Endothelial cell of umbilical vein (primary cell): ENCODE data around the gene PIK3CB. TPM values are rescaled to one million over a fixed set of nuclear protein-coding genes. Genes with fewer than 3 reads are reported as not detected.

Experiments used
- BruUV-seq: library from RNA; stranded (reverse); fragments of 400-500 nt; replicated peaks from 2 replicates; lab custom pipeline; 2021; lab: Mats Ljungman, UMichigan
- CTCF ChIA-PET: fragments of 300-600, 350-600 bp; sonication (Branson Sonifier 250); formaldehyde crosslinking; loops from one replicate; lab custom pipeline; 2021; ENCODE audit warnings: antibody characterized with exemption, inconsistent platforms; lab: Charles Lee
- POLR2A ChIA-PET: fragments of 300-600, 350-600 bp; sonication (Branson Sonifier 250); formaldehyde crosslinking; loops from one replicate; lab custom pipeline; 2021; ENCODE audit warnings: antibody characterized with exemption, inconsistent platforms; lab: Charles Lee
- DNase-seq: peaks from one replicate; pipeline ENCODE4 v3.0.0-alpha.2; 2011; ENCODE audit warnings: low read depth, low spot score
- FAIRE-seq: peaks from 2 replicates; lab custom pipeline; 2011; peaks lifted over from hg19 to GRCh38; lab: Jason Lieb, UNC
- H2AFZ ChIP-seq: 2 replicates; pipeline ENCODE4 v1.6.0; 2012; ENCODE audit warnings: low read depth, low read length, control low read depth, inconsistent platforms
- H3K27ac ChIP-seq: 2 replicates; pipeline ENCODE4 v1.5.1; 2011; ENCODE audit warnings: low read depth, mild to moderate bottlenecking, control low read depth, low read length, moderate library complexity; ENCODE audit not compliant: insufficient read depth
- H3K27me3 ChIP-seq, 2 experiments: 2 replicates each; pipeline versions ENCODE4 v1.6.0 to v1.6.1; 2011; ENCODE audit warnings: low read length in 2 of 2, mixed read lengths in 1 of 2; ENCODE audit not compliant: control insufficient read depth in 2 of 2, insufficient read depth in 2 of 2
- H3K36me3 ChIP-seq, 2 experiments: 2 replicates in 1 of 2; 3 replicates in 1 of 2; pipeline ENCODE4 v1.5.1; 2011; ENCODE audit warnings: low read length in 2 of 2, mild to moderate bottlenecking in 1 of 2, moderate library complexity in 1 of 2; ENCODE audit not compliant: control insufficient read depth in 2 of 2, insufficient read depth in 2 of 2; ENCODE audit errors: extremely low read depth in 1 of 2
- H3K4me1 ChIP-seq: 3 replicates; pipeline ENCODE4 v1.5.1; 2011; ENCODE audit warnings: mild to moderate bottlenecking, low read length; ENCODE audit not compliant: control insufficient read depth, insufficient read depth; ENCODE audit errors: extremely low read depth
- H3K4me2 ChIP-seq: 2 replicates; pipeline ENCODE4 v1.6.1; 2011; ENCODE audit warnings: low read length, control low read depth, mixed read lengths; ENCODE audit not compliant: insufficient read depth
- H3K4me3 ChIP-seq, 3 experiments: fragments of 200-600 bp in 1 of 3; sonication (generic), shearing (Covaris generic) in 1 of 3; replicated peaks in 1 of 3; 2 replicates each; pipeline ENCODE4 v1.5.1; 2011 to 2016; ENCODE audit warnings: control low read depth in 3 of 3, low read length in 3 of 3, mild to moderate bottlenecking in 2 of 3, inconsistent platforms in 1 of 3, low read depth in 1 of 3, moderate library complexity in 1 of 3; ENCODE audit not compliant: insufficient read depth in 1 of 3
- H3K79me2 ChIP-seq: 2 replicates; pipeline ENCODE4 v1.6.0; 2012; ENCODE audit warnings: low read length, inconsistent platforms; ENCODE audit not compliant: control insufficient read depth, insufficient read depth
- H3K9ac ChIP-seq: replicated peaks from 2 replicates; pipeline ENCODE3; 2011; ENCODE audit warnings: low read length, control low read depth; ENCODE audit not compliant: insufficient read depth; ENCODE audit errors: extremely low read depth
- H3K9me1 ChIP-seq: replicated peaks from 3 replicates; pipeline ENCODE4 v1.6.0; 2011; ENCODE audit warnings: mild to moderate bottlenecking, low read length; ENCODE audit not compliant: control insufficient read depth, insufficient read depth; ENCODE audit errors: extremely low read depth
- H3K9me3 ChIP-seq: replicated peaks from 2 replicates; pipeline ENCODE4 v1.5.1; 2012; ENCODE audit warnings: low read length, inconsistent platforms; ENCODE audit not compliant: control insufficient read depth, insufficient read depth
- H4K20me1 ChIP-seq: replicated peaks from 2 replicates; pipeline ENCODE3; 2011; ENCODE audit warnings: mild to moderate bottlenecking, low read length; ENCODE audit not compliant: control insufficient read depth, insufficient read depth; ENCODE audit errors: extremely low read depth
- EZH2 ChIP-seq: IDR thresholded peaks from 2 replicates; pipeline ENCODE4 v1.6.1; 2012; ENCODE audit warnings: borderline replicate concordance, low read depth, mild to moderate bottlenecking, moderate library complexity, low read length, inconsistent platforms; ENCODE audit not compliant: severe bottlenecking
- FOS ChIP-seq: IDR thresholded peaks from 2 replicates; pipeline ENCODE4 v1.6.1; 2011; ENCODE audit warnings: mild to moderate bottlenecking, low read length, moderate library complexity, borderline replicate concordance; ENCODE audit not compliant: insufficient read depth
- GATA2 ChIP-seq: IDR thresholded peaks from 2 replicates; pipeline ENCODE4 v1.7.0; 2011; ENCODE audit warnings: low read depth, mild to moderate bottlenecking, moderate library complexity, mixed read lengths, low read length; ENCODE audit not compliant: insufficient read length, insufficient read depth
- JUN ChIP-seq: IDR thresholded peaks from 2 replicates; pipeline ENCODE4 v1.6.1; 2011; ENCODE audit warnings: borderline replicate concordance, low read depth; ENCODE audit not compliant: insufficient read length, insufficient read depth
- MYC ChIP-seq: IDR thresholded peaks from one replicate; pipeline ENCODE4 v1.6.1; 2011; ENCODE audit warnings: mild to moderate bottlenecking, low read depth, low read length
- POLR2A ChIP-seq: IDR thresholded peaks from 2 replicates; pipeline ENCODE4 v1.6.1; 2012; ENCODE audit warnings: low read depth, mild to moderate bottlenecking, control low read depth, low read length
- POLR2AphosphoS5 ChIP-seq: IDR thresholded peaks from 2 replicates; pipeline ENCODE4 v1.6.1; 2012; ENCODE audit warnings: low read depth, mild to moderate bottlenecking, control low read depth, low read length, moderate library complexity; ENCODE audit not compliant: insufficient read depth
- dilution Hi-C: fragments of 300-500 bp; cut with MboI; formaldehyde crosslinking; loops from one replicate; pipeline ENCODE4 v1.15.0; 2019; ENCODE audit warnings: low sequenced_read_pairs; ENCODE audit not compliant: extremely low pct_ligation_motif_present
- intact Hi-C: fragments of 100-400 bp; cut with micrococcal nuclease; formaldehyde crosslinking; loops from one replicate; pipeline ENCODE4 v1.10.0; 2022
- polyA plus RNA-seq, 4 experiments: library from polyadenylated mRNA; depleted of rRNA in 3 of 4; stranded (reverse) in 3 of 4; unstranded in 1 of 4; fragments of >200 nt; gene quantifications; 2 replicates each; pipeline versions ENCODE4 v1.2.1 to v1.2.3, GENCODE V29; 2011 to 2012; ENCODE audit warnings: missing spikeins in 1 of 4
- total RNA-seq: library from RNA; stranded (reverse); gene quantifications from 2 replicates; pipeline ENCODE4 v1.2.3, GENCODE V29; 2021
- TF ChIP-seq, protein P1 (sequence below), 2 donors: IDR thresholded peaks; 1 replicate in 1 of 2; 2 replicates in 1 of 2; pipeline ENCODE4 v1.5.1; 2011; ENCODE audit warnings: low read length in 2 of 2, mild to moderate bottlenecking in 2 of 2, moderate library complexity in 2 of 2, control low read depth in 1 of 2, inconsistent platforms in 1 of 2, low read depth in 1 of 2; ENCODE audit not compliant: insufficient read depth in 1 of 2; ENCODE audit errors: extremely low read depth in 1 of 2

Gene PIK3CB
- total and polyA plus RNA-seq, 2 donors (not counting 3 experiments of a cell fraction or from before 2014, with no cell fraction given), result 9.0 to 29.8 TPM

DNA sequence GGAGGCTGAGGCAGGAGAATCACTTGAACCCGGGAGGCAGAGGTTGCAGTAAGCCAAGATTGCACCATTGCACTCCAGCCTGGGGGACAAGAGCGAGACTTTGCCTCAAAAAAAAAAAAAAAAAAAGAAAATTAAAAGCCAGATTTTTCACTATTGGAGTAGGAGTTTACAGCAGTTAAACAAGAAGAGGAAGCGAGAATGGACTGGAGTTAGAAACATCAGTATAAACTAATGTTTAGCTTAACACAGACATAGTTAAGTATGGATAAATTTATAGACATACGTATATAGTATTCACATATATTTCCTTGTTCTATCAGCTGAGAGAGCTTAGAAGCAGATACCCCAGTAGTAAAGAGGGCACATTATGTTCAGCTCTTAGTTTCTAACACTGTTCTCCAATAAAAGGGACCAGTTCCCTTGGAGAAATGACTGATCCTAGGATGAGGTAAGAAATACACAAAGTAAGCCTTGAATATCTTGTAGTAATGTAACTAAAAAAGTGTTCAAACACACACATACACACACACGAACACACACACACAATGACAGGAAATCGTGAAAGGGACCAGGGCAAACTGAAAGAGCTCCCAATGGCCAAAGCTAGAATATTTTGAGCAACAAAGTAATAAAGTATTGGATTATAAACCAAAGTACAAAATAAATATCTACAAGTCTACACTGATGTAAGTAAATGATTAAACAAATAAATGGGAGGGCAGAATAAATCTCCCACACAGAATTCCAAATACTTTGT is 25.1 kb downstream of the PIK3CB start:
- H3K36me3 ChIP-seq, result no peaks in the 10 kb centered on the region
- no peak overlapping the region for H3K4me2 ChIP-seq
- DNase-seq (no peak), FAIRE-seq (no peak)
- no TSS peak for BruUV-seq
- H2AFZ ChIP-seq, result no peak overlapping the region
- ChIA-PET CTCF (interaction anchor here (0.8 to 1.3 kb wide), 4 partner anchors 8 to 106 kb away, joined by 3 to 4 read pairs (median 3); no protein-coding TSS in a partner anchor), POLR2A (no interaction called here)
- H3K9me1 ChIP-seq, result no peaks in the 10 kb centered on the region
- H3K9me3 ChIP-seq, result no peaks in the 10 kb centered on the region
- intact Hi-C loops, result no loop called here
- H3K27me3 ChIP-seq, result no peaks in the 10 kb centered on the region
- H3K27ac ChIP-seq, result no peak overlapping the region
- H3K4me3 ChIP-seq, result no peak overlapping the region
- no peaks in the 10 kb centered on the region for H3K4me1 ChIP-seq
- dilution Hi-C loops, result no loop called here
- peaks cover 33% of the 10 kb centered on the region for H3K79me2 ChIP-seq
- TF ChIP-seq MYC (no peak), JUN (no peak), POLR2A (no peak), GATA2 (no peak), EZH2 (no peak), POLR2AphosphoS5 (no peak), FOS (no peak)
- TF ChIP-seq, protein P1, sequence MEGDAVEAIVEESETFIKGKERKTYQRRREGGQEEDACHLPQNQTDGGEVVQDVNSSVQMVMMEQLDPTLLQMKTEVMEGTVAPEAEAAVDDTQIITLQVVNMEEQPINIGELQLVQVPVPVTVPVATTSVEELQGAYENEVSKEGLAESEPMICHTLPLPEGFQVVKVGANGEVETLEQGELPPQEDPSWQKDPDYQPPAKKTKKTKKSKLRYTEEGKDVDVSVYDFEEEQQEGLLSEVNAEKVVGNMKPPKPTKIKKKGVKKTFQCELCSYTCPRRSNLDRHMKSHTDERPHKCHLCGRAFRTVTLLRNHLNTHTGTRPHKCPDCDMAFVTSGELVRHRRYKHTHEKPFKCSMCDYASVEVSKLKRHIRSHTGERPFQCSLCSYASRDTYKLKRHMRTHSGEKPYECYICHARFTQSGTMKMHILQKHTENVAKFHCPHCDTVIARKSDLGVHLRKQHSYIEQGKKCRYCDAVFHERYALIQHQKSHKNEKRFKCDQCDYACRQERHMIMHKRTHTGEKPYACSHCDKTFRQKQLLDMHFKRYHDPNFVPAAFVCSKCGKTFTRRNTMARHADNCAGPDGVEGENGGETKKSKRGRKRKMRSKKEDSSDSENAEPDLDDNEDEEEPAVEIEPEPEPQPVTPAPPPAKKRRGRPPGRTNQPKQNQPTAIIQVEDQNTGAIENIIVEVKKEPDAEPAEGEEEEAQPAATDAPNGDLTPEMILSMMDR (IDR thresholded peaks at IDR 0.05; ENCODE audit: extremely low read depth in 1 of 2, insufficient read depth in 1 of 2, low read depth in 1 of 2, low read length in 2 of 2), result no peak
- H4K20me1 ChIP-seq, result no peaks in the 10 kb centered on the region
- no peak overlapping the region for H3K9ac ChIP-seq
